ENCODE data around the gene LILRA5.

The LILRA5 gene

GRCh38 chr19:54338521-54338920 is 25.6 kb upstream of the LILRA5 start:
- FAIRE-seq = no peak
- no peak for TF ChIP-seq CTCF (IDR thresholded peaks at IDR 0.05; ENCODE audit: insufficient read depth, missing control alignments)

GRCh38 chr19:54337858-54338230 is 24.9 kb upstream of the LILRA5 start:
- FAIRE-seq = no peak
- DNase-seq (ENCODE audit: insufficient read length, low spot score) = no peak
- no peak for TF ChIP-seq CTCF (IDR thresholded peaks at IDR 0.05; ENCODE audit: insufficient read depth, missing control alignments)

More at GRCh38 chr19:54338521-54338920, 25.6 kb upstream of the LILRA5 start:
- no peak for DNase-seq (ENCODE audit: insufficient read length, low spot score)

GRCh38 chr19:54336893-54337857 is 24.2 kb upstream of the LILRA5 start:
- no peak for DNase-seq (ENCODE audit: insufficient read length, low spot score)
- TF ChIP-seq CTCF (IDR thresholded peaks at IDR 0.05; ENCODE audit: insufficient read depth, missing control alignments) = no peak
- no peak for FAIRE-seq

- DNase-seq (ENCODE audit: insufficient read length, low spot score) = no peak
- no peak for TF ChIP-seq CTCF (IDR thresholded peaks at IDR 0.05; ENCODE audit: insufficient read depth, missing control alignments)
- FAIRE-seq = no peak
Measured at GRCh38 chr19:54335979-54336892, 23.3 kb upstream of the LILRA5 start.

- FAIRE-seq (no peak), DNase-seq (ENCODE audit: insufficient read length, low spot score) (no peak)
- no peak for TF ChIP-seq CTCF (IDR thresholded peaks at IDR 0.05; ENCODE audit: insufficient read depth, missing control alignments)
Measured at GRCh38 chr19:54335164-54335563, 22.2 kb upstream of the LILRA5 start.

- no peak for FAIRE-seq
- TF ChIP-seq CTCF (IDR thresholded peaks at IDR 0.05; ENCODE audit: insufficient read depth, missing control alignments) = no peak
- no peak for DNase-seq (ENCODE audit: insufficient read length, low spot score)
Measured at GRCh38 chr19:54333586-54334298, 20.8 kb upstream of the LILRA5 start.
